ENCODE results near the gene MYH16. TPM values are rescaled to one million over a fixed set of nuclear protein-coding genes. Genes with fewer than 3 reads are reported as not detected.

MYH16 gene
- total and polyA plus RNA-seq, 2 experiments from 2014 or later: not detected

GRCh38 chr7:99252166-99252895, 20.3 kb upstream of the MYH16 start (continued):
- no peak for TF ChIP-seq ETS1 (IDR thresholded peaks at IDR 0.05)
- TF ChIP-seq ZNF331 (CRISPR knock-in tag; IDR thresholded peaks at IDR 0.05; ENCODE audit: low read depth): no peak
- no peak for TF ChIP-seq JUNB (IDR thresholded peaks at IDR 0.05; ENCODE audit: unreplicated experiment)
- TF ChIP-seq EZH2phosphoT487 (IDR thresholded peaks at IDR 0.05; ENCODE audit: unreplicated experiment): no peak
- no peak for TF ChIP-seq CREB1 (CRISPR knock-in tag; IDR thresholded peaks at IDR 0.05; ENCODE audit: low read depth)
- no peak for TF ChIP-seq POLR2AphosphoS5 (IDR thresholded peaks at IDR 0.05; ENCODE audit: low read depth)

- no peaks in the 10 kb centered on the region for H3K9me3 Mint-ChIP-seq
- Histone ChIP-seq H3K4me1 (ENCODE audit: insufficient read depth) (no peaks in the 10 kb centered on the region), H3K4me3 (no peak overlapping the region), H3K4me2 (no peak overlapping the region), H3F3A (replicated peaks; ENCODE audit: low read depth) (no peaks in the 10 kb centered on the region), H2AFZ (no peak overlapping the region), H4K20me1 (replicated peaks; ENCODE audit: insufficient read depth) (no peaks in the 10 kb centered on the region), H3K27me3 (ENCODE audit: insufficient read depth) (no peaks in the 10 kb centered on the region), H3K79me2 (replicated peaks; ENCODE audit: insufficient read depth) (no peaks in the 10 kb centered on the region), H3K27ac (ENCODE audit: low read depth) (no peak overlapping the region), H3K36me3 (ENCODE audit: insufficient read depth) (no peaks in the 10 kb centered on the region), H3K9me2 (ENCODE audit: insufficient read depth) (no peaks in the 10 kb centered on the region)
- no peaks in the 10 kb centered on the region for H3K36me3 Mint-ChIP-seq (ENCODE audit: low read depth)
- no peak for TF ChIP-seq POLR2AphosphoS5 (IDR thresholded peaks at IDR 0.05; ENCODE audit: low read depth)
- TF ChIP-seq STAT1 (IDR thresholded peaks at IDR 0.05; ENCODE audit: unreplicated experiment): no peak
- no peak for TF ChIP-seq REST (IDR thresholded peaks at IDR 0.05; ENCODE audit: unreplicated experiment)
- no peak for TF ChIP-seq EZH2 (IDR thresholded peaks at IDR 0.05; ENCODE audit: low read depth, unreplicated experiment)
- no peak for TF ChIP-seq CREB1 (CRISPR knock-in tag; IDR thresholded peaks at IDR 0.05; ENCODE audit: low read depth)
- no peak for TF ChIP-seq ZNF331 (CRISPR knock-in tag; IDR thresholded peaks at IDR 0.05; ENCODE audit: low read depth)
- no peak for TF ChIP-seq ZNF462 (CRISPR knock-in tag; IDR thresholded peaks at IDR 0.05)
- TF ChIP-seq JUNB (IDR thresholded peaks at IDR 0.05; ENCODE audit: unreplicated experiment): no peak
- ATAC-seq (no peak), DNase-seq (ENCODE audit: low spot score) (no peak)
- H3K4me3 Mint-ChIP-seq: no peak overlapping the region
- peaks cover 4% of the 10 kb centered on the region for H3K27me3 Mint-ChIP-seq (ENCODE audit: insufficient read depth, low read depth, poor library complexity)
- H3K4me1 Mint-ChIP-seq: peaks cover 10% of the 10 kb centered on the region; the same call in 2 of the 3 replicates
- no peak overlapping the region for H3K27ac Mint-ChIP-seq
These were observed 19.3 kb upstream of the MYH16 start for GRCh38 chr7:99253369-99253768.
